Hindlimb muscle (tissue), 1 donor: ENCODE results near the gene KRTAP9-6. TPM values are rescaled to one million over a fixed set of nuclear protein-coding genes. Genes with fewer than 3 reads are reported as not detected.

ENCODE experiments used
- polyA plus RNA-seq: library from polyadenylated mRNA; unstranded; fragments of 120-200 nt; gene quantifications from one replicate; pipeline ENCODE4 v1.2.1, GENCODE V29; 2013; ENCODE audit not compliant: insufficient read length

The KRTAP9-6 gene
- polyA plus RNA-seq, 1 donor: 0.30 TPM

Other genes with a start within 250 kb of the KRTAP9-6 start
- not detected for gene KRTAP1-5, start 238.2 kb upstream of the KRTAP9-6 start, polyA plus RNA-seq
- not detected for gene KRTAP1-4, start 235.2 kb upstream of the KRTAP9-6 start, polyA plus RNA-seq
- not detected for gene KRTAP1-3, start 230.5 kb upstream of the KRTAP9-6 start, polyA plus RNA-seq
- gene KRTAP1-1, start 223.9 kb upstream of the KRTAP9-6 start, polyA plus RNA-seq: not detected
- not detected for gene KRTAP2-1, start 218.1 kb upstream of the KRTAP9-6 start, polyA plus RNA-seq
- gene KRTAP2-2, start 210.1 kb upstream of the KRTAP9-6 start, polyA plus RNA-seq: not detected
- not detected for gene KRTAP2-3, start 205.3 kb upstream of the KRTAP9-6 start, polyA plus RNA-seq
- gene KRTAP2-4, start 199.5 kb upstream of the KRTAP9-6 start, polyA plus RNA-seq: not detected
- not detected for gene KRTAP4-7, start 181.2 kb upstream of the KRTAP9-6 start, polyA plus RNA-seq
- not detected for gene KRTAP4-8, start 167.2 kb upstream of the KRTAP9-6 start, polyA plus RNA-seq
- not detected for gene KRTAP4-16, start 163.2 kb upstream of the KRTAP9-6 start, polyA plus RNA-seq
- not detected for gene KRTAP4-9, start 160.0 kb upstream of the KRTAP9-6 start, polyA plus RNA-seq
- not detected for gene KRTAP4-11, start 147.0 kb upstream of the KRTAP9-6 start, polyA plus RNA-seq
- not detected for gene KRTAP4-12, start 141.2 kb upstream of the KRTAP9-6 start, polyA plus RNA-seq
- gene KRTAP4-6, start 124.8 kb upstream of the KRTAP9-6 start, polyA plus RNA-seq: not detected
- gene KRTAP4-5, start 115.6 kb upstream of the KRTAP9-6 start, polyA plus RNA-seq: not detected
- not detected for gene KRTAP4-4, start 104.6 kb upstream of the KRTAP9-6 start, polyA plus RNA-seq
- gene KRTAP4-3, start 97.2 kb upstream of the KRTAP9-6 start, polyA plus RNA-seq: not detected
- not detected for gene KRTAP4-2, start 87.2 kb upstream of the KRTAP9-6 start, polyA plus RNA-seq
- gene KRTAP4-1, start 80.5 kb upstream of the KRTAP9-6 start, polyA plus RNA-seq: not detected
- not detected for gene KRTAP9-1, start 75.5 kb upstream of the KRTAP9-6 start, polyA plus RNA-seq
- not detected for gene KRTAP9-2, start 38.7 kb upstream of the KRTAP9-6 start, polyA plus RNA-seq
- not detected for gene KRTAP9-3, start 32.9 kb upstream of the KRTAP9-6 start, polyA plus RNA-seq
- gene KRTAP9-8, start 27.4 kb upstream of the KRTAP9-6 start, polyA plus RNA-seq: not detected
- gene KRTAP9-4, start 15.7 kb upstream of the KRTAP9-6 start, polyA plus RNA-seq: not detected
- gene KRTAP9-9, start 10.0 kb upstream of the KRTAP9-6 start, polyA plus RNA-seq: not detected
- gene KRTAP9-7, start 10.3 kb downstream of the KRTAP9-6 start, polyA plus RNA-seq: not detected
- gene KRTAP29-1, start 37.5 kb downstream of the KRTAP9-6 start, polyA plus RNA-seq: not detected
- gene KRTAP16-1, start 43.9 kb downstream of the KRTAP9-6 start, polyA plus RNA-seq: not detected
- not detected for gene KRTAP17-1, start 50.3 kb downstream of the KRTAP9-6 start, polyA plus RNA-seq
- gene KRT33A, start 85.5 kb downstream of the KRTAP9-6 start, polyA plus RNA-seq: not detected
- not detected for gene KRT33B, start 104.4 kb downstream of the KRTAP9-6 start, polyA plus RNA-seq
- not detected for gene KRT34, start 116.9 kb downstream of the KRTAP9-6 start, polyA plus RNA-seq
- 2.3 TPM for gene KRT31, start 132.2 kb downstream of the KRTAP9-6 start, polyA plus RNA-seq
- not detected for gene KRT37, start 159.2 kb downstream of the KRTAP9-6 start, polyA plus RNA-seq
- gene KRT38, start 175.6 kb downstream of the KRTAP9-6 start, polyA plus RNA-seq: not detected
- gene KRT32, start 202.0 kb downstream of the KRTAP9-6 start, polyA plus RNA-seq: not detected
- not detected for gene KRT35, start 215.8 kb downstream of the KRTAP9-6 start, polyA plus RNA-seq
- gene KRT36, start 224.5 kb downstream of the KRTAP9-6 start, polyA plus RNA-seq: not detected
- 1.9 TPM for gene KRT13, start 240.2 kb downstream of the KRTAP9-6 start, polyA plus RNA-seq